HEK293T (cell line): Measurements from ENCODE around the gene GREM2.

Experiments
- BHLHE40 ChIP-seq: fragments of 450-650 bp; IDR thresholded peaks from 2 replicates; pipeline ENCODE4 v1.6.1; 2016; ENCODE audit warnings: mild to moderate bottlenecking, moderate library complexity, borderline replicate concordance
- CTBP1 ChIP-seq: fragments of 450-650 bp; IDR thresholded peaks from 2 replicates; pipeline ENCODE4 v1.6.1; 2016; ENCODE audit warnings: borderline replicate concordance
- ELF4 ChIP-seq: fragments of 450-650 bp; IDR thresholded peaks from 2 replicates; pipeline ENCODE4 v1.6.1; 2017; ENCODE audit warnings: antibody characterized with exemption
- FOXA1 ChIP-seq: fragments of 450-650 bp; IDR thresholded peaks from 2 replicates; pipeline ENCODE4 v1.6.1; 2016; ENCODE audit warnings: mild to moderate bottlenecking
- FOXK2 ChIP-seq: fragments of 450-650 bp; IDR thresholded peaks from 2 replicates; pipeline ENCODE4 v1.6.1; 2016; ENCODE audit warnings: mild to moderate bottlenecking
- FOXM1 ChIP-seq: fragments of 450-650 bp; IDR thresholded peaks from 2 replicates; pipeline ENCODE4 v1.6.1; 2017; ENCODE audit warnings: mild to moderate bottlenecking, borderline replicate concordance
- HDGF ChIP-seq: fragments of 450-650 bp; IDR thresholded peaks from 2 replicates; pipeline ENCODE4 v1.6.1; 2017; ENCODE audit warnings: antibody characterized with exemption, borderline replicate concordance
- L3MBTL2 ChIP-seq: fragments of 450-650 bp; conservative IDR thresholded peaks from 2 replicates; pipeline ENCODE4 v1.6.1; 2016; ENCODE audit warnings: mild to moderate bottlenecking
- LEF1 ChIP-seq: fragments of 450-650 bp; IDR thresholded peaks from 2 replicates; pipeline ENCODE4 v1.6.1; 2017; ENCODE audit warnings: mild to moderate bottlenecking, borderline replicate concordance
- SP1 ChIP-seq: fragments of 450-650 bp; IDR thresholded peaks from 2 replicates; pipeline ENCODE4 v1.6.1; 2017
- TARDBP ChIP-seq: fragments of 450-650 bp; IDR thresholded peaks from 2 replicates; pipeline ENCODE4 v1.6.1; 2016
- TF ChIP-seq, protein P1 (sequence below): fragments of 450-650 bp; IDR thresholded peaks from 2 replicates; pipeline ENCODE4 v1.6.1; 2016

- no peak for TF ChIP-seq L3MBTL2
- no peak for TF ChIP-seq FOXM1
- TF ChIP-seq HDGF, result no peak
- TF ChIP-seq CTBP1, result no peak
- no peak for TF ChIP-seq FOXK2
- no peak for TF ChIP-seq FOXA1
- TF ChIP-seq BHLHE40, result no peak
- TF ChIP-seq, protein P1, sequence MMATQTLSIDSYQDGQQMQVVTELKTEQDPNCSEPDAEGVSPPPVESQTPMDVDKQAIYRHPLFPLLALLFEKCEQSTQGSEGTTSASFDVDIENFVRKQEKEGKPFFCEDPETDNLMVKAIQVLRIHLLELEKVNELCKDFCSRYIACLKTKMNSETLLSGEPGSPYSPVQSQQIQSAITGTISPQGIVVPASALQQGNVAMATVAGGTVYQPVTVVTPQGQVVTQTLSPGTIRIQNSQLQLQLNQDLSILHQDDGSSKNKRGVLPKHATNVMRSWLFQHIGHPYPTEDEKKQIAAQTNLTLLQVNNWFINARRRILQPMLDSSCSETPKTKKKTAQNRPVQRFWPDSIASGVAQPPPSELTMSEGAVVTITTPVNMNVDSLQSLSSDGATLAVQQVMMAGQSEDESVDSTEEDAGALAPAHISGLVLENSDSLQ, result no peak
- TF ChIP-seq TARDBP, result no peak
- TF ChIP-seq SP1, result no peak
- no peak for TF ChIP-seq ELF4
- no peak for TF ChIP-seq LEF1
These were observed 149.1 kb downstream of the GREM2 start for GRCh38 chr1:240462766-240463395.
